ENCODE data around the gene MYH6.

DNA sequence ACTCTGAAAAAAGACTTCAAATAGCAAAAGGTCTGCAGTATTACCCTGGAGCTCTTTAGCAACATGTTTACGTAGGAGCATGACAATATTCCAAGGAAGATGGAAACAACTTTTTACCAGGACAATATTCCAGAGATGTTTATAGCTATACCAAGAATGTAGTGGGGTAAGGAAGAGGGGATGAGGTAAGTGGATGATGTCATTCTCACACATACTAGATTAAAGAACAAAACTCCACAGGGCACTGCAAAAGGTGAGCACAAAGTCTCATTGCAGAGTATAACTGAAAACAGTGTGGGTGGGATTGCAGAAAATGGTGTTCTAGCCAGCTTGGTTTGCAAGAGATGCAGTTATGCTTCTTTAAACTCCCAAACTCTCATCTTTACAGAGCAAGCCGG lies 22.8 kb downstream of the MYH6 start:
- TF ChIP-seq CTCF (conservative IDR thresholded peaks at IDR 0.05 in 1 of 2, IDR thresholded peaks at IDR 0.05 in 1 of 2; ENCODE audit: low read depth in 1 of 2, low read length in 2 of 2) = no peak
- no peak for TF ChIP-seq EZH2 (IDR thresholded peaks at IDR 0.05; ENCODE audit: low read length, missing control alignments)
